GM19395 (cell line): ENCODE measurements around the gene PPP3CA.
A peak's percentile ranks its signal among the peaks of the same experiment; 100 is the strongest.
"Not testable (repeated sequence)": the region's sequence is repeated elsewhere in the genome, so short reads cannot be mapped to it uniquely, and the experiment has no call there.

ENCODE experiments used
- ATAC-seq: cut with Tn5 transposase; IDR thresholded peaks from one replicate; pipeline ENCODE4 v1.9.1; 2021; ENCODE audit warnings: mild to moderate bottlenecking, moderate library complexity; ENCODE audit not compliant: unreplicated experiment

The PPP3CA gene

GRCh38 chr4:101020956-101021355 lies 326.4 kb downstream of the PPP3CA start:
- peak; percentile 56 for ATAC-seq

- peak; percentile 57 for ATAC-seq
Observed at GRCh38 chr4:101019941-101020401, 327.4 kb downstream of the PPP3CA start.

GRCh38 chr4:101019313-101019712 lies 328.0 kb downstream of the PPP3CA start:
- no peak for ATAC-seq

- peak; percentile 75 for ATAC-seq
Observed at GRCh38 chr4:101018836-101019235, 328.5 kb downstream of the PPP3CA start.

- ATAC-seq, result peak; percentile 36
Observed at GRCh38 chr4:101014417-101014816, 332.9 kb downstream of the PPP3CA start.

GRCh38 chr4:101010987-101011386 lies 336.3 kb downstream of the PPP3CA start:
- ATAC-seq, result no peak

- ATAC-seq, result peak; percentile 72
Observed at GRCh38 chr4:101009471-101009870, 337.9 kb downstream of the PPP3CA start.

- ATAC-seq, result no peak
Observed at GRCh38 chr4:101008503-101008902, 338.8 kb downstream of the PPP3CA start.

GRCh38 chr4:101005659-101006058 lies 341.7 kb downstream of the PPP3CA start:
- peak; percentile 44 for ATAC-seq

GRCh38 chr4:101000496-101000895 lies 346.8 kb downstream of the PPP3CA start:
- no peak for ATAC-seq

GRCh38 chr4:100995671-100996070 lies 351.7 kb downstream of the PPP3CA start:
- ATAC-seq, result no peak

- not testable (repeated sequence) for ATAC-seq
Observed at GRCh38 chr4:100995002-100995401, 352.3 kb downstream of the PPP3CA start.

GRCh38 chr4:100991332-100992069 lies 355.8 kb downstream of the PPP3CA start:
- not testable (repeated sequence) for ATAC-seq

GRCh38 chr4:100989401-100989800 lies 357.9 kb downstream of the PPP3CA start:
- ATAC-seq, result no peak

- no peak for ATAC-seq
Observed at GRCh38 chr4:100988876-100989275, 358.4 kb downstream of the PPP3CA start.

GRCh38 chr4:100986360-100986868 lies 360.9 kb downstream of the PPP3CA start:
- ATAC-seq, result no peak

GRCh38 chr4:100985576-100985975 lies 361.8 kb downstream of the PPP3CA start:
- no peak for ATAC-seq

GRCh38 chr4:100984901-100985300 lies 362.4 kb downstream of the PPP3CA start:
- ATAC-seq, result no peak

GRCh38 chr4:100983426-100983825 lies 363.9 kb downstream of the PPP3CA start:
- ATAC-seq, result no peak

- no peak for ATAC-seq
Observed at GRCh38 chr4:100982345-100982744, 365.0 kb downstream of the PPP3CA start.

GRCh38 chr4:100981447-100982204 lies 365.7 kb downstream of the PPP3CA start:
- no peak for ATAC-seq

- ATAC-seq, result no peak
Observed at GRCh38 chr4:100979736-100980135, 367.6 kb downstream of the PPP3CA start.
